ENCODE measurements around the gene RARA. TPM values are rescaled to one million over a fixed set of nuclear protein-coding genes. Genes with fewer than 3 reads are reported as not detected.
A peak's percentile ranks its signal among the peaks of the same experiment; 100 is the strongest.
"Not testable (repeated sequence)": the region's sequence is repeated elsewhere in the genome, so short reads cannot be mapped to it uniquely, and the experiment has no call there.

Gene RARA
- total RNA-seq, 1 donor from 2014 or later, result 57.2 TPM

DNA sequence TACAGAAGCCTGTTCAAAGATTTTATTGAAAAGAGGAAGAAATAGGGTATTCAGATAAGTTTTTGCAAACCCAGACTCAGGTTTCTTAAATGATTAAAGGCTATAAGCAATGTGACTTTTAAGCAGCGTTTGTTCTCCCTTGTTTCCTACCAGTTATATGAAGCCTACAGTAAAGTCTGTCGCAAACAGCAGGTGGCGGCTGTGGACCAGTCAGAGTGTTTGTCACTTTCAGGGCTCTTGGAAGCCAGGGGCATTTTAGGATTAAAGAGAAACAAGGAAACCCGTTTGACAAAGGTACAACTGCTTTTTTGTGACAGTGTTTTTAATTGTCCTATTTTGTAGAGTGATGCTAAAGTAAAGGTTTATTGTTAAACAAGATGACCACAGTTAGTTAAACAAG lies 7.7 kb upstream of the RARA start:
- Histone ChIP-seq H3K27me3 (ENCODE audit: control insufficient read depth, insufficient read depth, low read length) (no peaks in the 10 kb centered on the region), H3K4me3 (ENCODE audit: low read depth, low read length) (no peak overlapping the region), H3K36me3 (ENCODE audit: control insufficient read depth, insufficient read depth, low read length) (no peaks in the 10 kb centered on the region)
- TF ChIP-seq, protein P1, sequence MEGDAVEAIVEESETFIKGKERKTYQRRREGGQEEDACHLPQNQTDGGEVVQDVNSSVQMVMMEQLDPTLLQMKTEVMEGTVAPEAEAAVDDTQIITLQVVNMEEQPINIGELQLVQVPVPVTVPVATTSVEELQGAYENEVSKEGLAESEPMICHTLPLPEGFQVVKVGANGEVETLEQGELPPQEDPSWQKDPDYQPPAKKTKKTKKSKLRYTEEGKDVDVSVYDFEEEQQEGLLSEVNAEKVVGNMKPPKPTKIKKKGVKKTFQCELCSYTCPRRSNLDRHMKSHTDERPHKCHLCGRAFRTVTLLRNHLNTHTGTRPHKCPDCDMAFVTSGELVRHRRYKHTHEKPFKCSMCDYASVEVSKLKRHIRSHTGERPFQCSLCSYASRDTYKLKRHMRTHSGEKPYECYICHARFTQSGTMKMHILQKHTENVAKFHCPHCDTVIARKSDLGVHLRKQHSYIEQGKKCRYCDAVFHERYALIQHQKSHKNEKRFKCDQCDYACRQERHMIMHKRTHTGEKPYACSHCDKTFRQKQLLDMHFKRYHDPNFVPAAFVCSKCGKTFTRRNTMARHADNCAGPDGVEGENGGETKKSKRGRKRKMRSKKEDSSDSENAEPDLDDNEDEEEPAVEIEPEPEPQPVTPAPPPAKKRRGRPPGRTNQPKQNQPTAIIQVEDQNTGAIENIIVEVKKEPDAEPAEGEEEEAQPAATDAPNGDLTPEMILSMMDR (IDR thresholded peaks at IDR 0.05; ENCODE audit: insufficient read depth, low read length, poor library complexity, severe bottlenecking), result peak; percentile 44
- DNase-seq (ENCODE audit: low read depth), result no peak

GRCh38 chr17:40303009-40303657 lies 5.8 kb upstream of the RARA start:
- TF ChIP-seq, protein P1 (IDR thresholded peaks at IDR 0.05; ENCODE audit: insufficient read depth, low read length, poor library complexity, severe bottlenecking), result peak; percentile 73
- no peak overlapping the region for H3K4me3 ChIP-seq (ENCODE audit: low read depth, low read length)
- H3K36me3 ChIP-seq (ENCODE audit: control insufficient read depth, insufficient read depth, low read length), result no peaks in the 10 kb centered on the region
- no peaks in the 10 kb centered on the region for H3K27me3 ChIP-seq (ENCODE audit: control insufficient read depth, insufficient read depth, low read length)
- DNase-seq (ENCODE audit: low read depth), result no peak

- TF ChIP-seq, protein P1 (IDR thresholded peaks at IDR 0.05; ENCODE audit: insufficient read depth, low read length, poor library complexity, severe bottlenecking), result no peak
- no peak for DNase-seq (ENCODE audit: low read depth)
- Histone ChIP-seq H3K36me3 (ENCODE audit: control insufficient read depth, insufficient read depth, low read length) (no peaks in the 10 kb centered on the region), H3K27me3 (ENCODE audit: control insufficient read depth, insufficient read depth, low read length) (no peaks in the 10 kb centered on the region), H3K4me3 (ENCODE audit: low read depth, low read length) (no peak overlapping the region)
Measured at GRCh38 chr17:40303708-40304551, 5.0 kb upstream of the RARA start.

DNA sequence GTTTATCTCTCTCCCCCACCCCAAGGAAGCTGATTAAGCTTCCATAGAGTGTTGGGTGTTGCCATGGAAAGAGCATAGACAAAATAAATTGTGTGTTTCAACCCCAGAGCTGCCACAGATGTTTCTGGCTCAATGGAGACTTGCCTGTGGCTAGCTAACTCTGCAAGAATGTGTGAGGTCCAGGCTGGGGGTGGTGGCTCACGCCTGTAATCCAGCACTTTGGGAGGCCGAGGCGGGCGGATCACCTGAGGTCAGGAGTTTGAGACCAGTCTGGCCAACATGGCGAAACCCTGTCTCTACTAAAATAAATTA lies 4.5 kb upstream of the RARA start:
- DNase-seq (ENCODE audit: low read depth); H3K36me3 ChIP-seq (ENCODE audit: control insufficient read depth, insufficient read depth, low read length); H3K4me3 ChIP-seq (ENCODE audit: low read depth, low read length); H3K27me3 ChIP-seq (ENCODE audit: control insufficient read depth, insufficient read depth, low read length): not testable (repeated sequence)

DNA sequence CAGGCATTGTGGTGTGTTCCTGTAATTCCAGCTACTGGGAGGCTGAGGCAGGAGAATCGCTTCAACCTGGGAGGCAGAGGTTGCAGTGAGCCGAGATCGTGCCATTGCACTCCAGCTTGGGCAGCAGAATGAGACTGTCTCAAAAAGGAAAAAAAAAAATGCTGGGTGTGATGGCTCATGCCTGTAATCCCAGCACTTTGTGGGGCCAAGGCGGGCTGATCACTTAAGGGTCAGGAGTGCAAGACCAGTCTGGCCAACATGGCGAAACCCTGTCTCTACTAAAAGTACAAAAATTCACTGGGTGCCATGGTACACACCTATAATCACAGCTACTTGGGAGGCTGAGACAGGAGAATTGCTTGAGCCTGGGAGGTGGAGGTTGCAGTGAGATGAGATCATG lies 4.1 kb upstream of the RARA start:
- not testable (repeated sequence) for H3K27me3 ChIP-seq (ENCODE audit: control insufficient read depth, insufficient read depth, low read length); DNase-seq (ENCODE audit: low read depth); H3K36me3 ChIP-seq (ENCODE audit: control insufficient read depth, insufficient read depth, low read length); H3K4me3 ChIP-seq (ENCODE audit: low read depth, low read length)

- no peak for DNase-seq (ENCODE audit: low read depth)
- Histone ChIP-seq H3K4me3 (ENCODE audit: low read depth, low read length) (no peak overlapping the region), H3K27me3 (ENCODE audit: control insufficient read depth, insufficient read depth, low read length) (no peaks in the 10 kb centered on the region), H3K36me3 (ENCODE audit: control insufficient read depth, insufficient read depth, low read length) (no peaks in the 10 kb centered on the region)
- TF ChIP-seq, protein P1 (IDR thresholded peaks at IDR 0.05; ENCODE audit: insufficient read depth, low read length, poor library complexity, severe bottlenecking), result no peak
Measured at GRCh38 chr17:40306395-40306794, 2.6 kb upstream of the RARA start.
